CD14-positive monocyte (primary cell): ENCODE data around the gene CPLANE2. TPM values are rescaled to one million over a fixed set of nuclear protein-coding genes. Genes with fewer than 3 reads are reported as not detected.
"Not testable (repeated sequence)": the region's sequence is repeated elsewhere in the genome, so short reads cannot be mapped to it uniquely, and the experiment has no call there.

ENCODE experiments used
- DNase-seq, 3 donors: peaks; one replicate each; pipeline ENCODE4 v3.0.0-alpha.2; 2011 to 2022
- H2AFZ ChIP-seq: 2 replicates; pipeline ENCODE4 v1.6.0; 2012; ENCODE audit warnings: mild to moderate bottlenecking, low read depth, low read length, inconsistent platforms; ENCODE audit not compliant: insufficient read depth, poor library complexity, severe bottlenecking
- H3K27ac ChIP-seq, 2 donors: 1 replicate in 1 of 2; 2 replicates in 1 of 2; pipeline ENCODE4 v1.5.1; 2012 to 2013; ENCODE audit warnings: low read length in 2 of 2, control low read depth in 1 of 2, inconsistent platforms in 1 of 2, low read depth in 1 of 2, mild to moderate bottlenecking in 1 of 2
- H3K27me3 ChIP-seq, 2 donors: one replicate each; pipeline versions ENCODE4 v1.6.0 to v1.6.1; 2011 to 2013; ENCODE audit warnings: low read length in 2 of 2; ENCODE audit not compliant: control insufficient read depth in 2 of 2, insufficient read depth in 2 of 2
- H3K36me3 ChIP-seq, 2 donors: replicated peaks in 1 of 2; 1 replicate in 1 of 2; 2 replicates in 1 of 2; pipeline versions ENCODE4 v1.5.1 to v1.6.1; 2012 to 2013; ENCODE audit warnings: low read length in 2 of 2, control low read depth in 1 of 2, inconsistent platforms in 1 of 2, mild to moderate bottlenecking in 1 of 2; ENCODE audit not compliant: insufficient read depth in 2 of 2, control insufficient read depth in 1 of 2
- H3K4me1 ChIP-seq, 2 donors: 1 replicate in 1 of 2; 2 replicates in 1 of 2; pipeline versions ENCODE4 v1.5.1 to v1.6.1; 2012 to 2013; ENCODE audit warnings: low read length in 2 of 2, control low read depth in 1 of 2, inconsistent platforms in 1 of 2, mild to moderate bottlenecking in 1 of 2, moderate library complexity in 1 of 2; ENCODE audit not compliant: insufficient read depth in 2 of 2, control insufficient read depth in 1 of 2
- H3K4me2 ChIP-seq: replicated peaks from 2 replicates; pipeline ENCODE3; 2012; ENCODE audit warnings: low read length, moderate library complexity, mild to moderate bottlenecking; ENCODE audit not compliant: poor library complexity, severe bottlenecking; ENCODE audit errors: extremely low read depth
- H3K4me3 ChIP-seq, 3 experiments: fragments of 200-600 bp in 1 of 3; sonication (generic) in 1 of 3; replicated peaks in 1 of 3; 1 replicate in 2 of 3; 2 replicates in 1 of 3; pipeline ENCODE4 v1.5.1; 2011 to 2013; ENCODE audit warnings: low read length in 3 of 3, mild to moderate bottlenecking in 3 of 3, control low read depth in 2 of 3, low read depth in 2 of 3, inconsistent platforms in 1 of 3, moderate library complexity in 1 of 3
- H3K79me2 ChIP-seq: 2 replicates; pipeline ENCODE4 v1.6.0; 2012; ENCODE audit warnings: mild to moderate bottlenecking, control low read depth, inconsistent platforms, low read length, moderate library complexity; ENCODE audit not compliant: insufficient read depth
- H3K9ac ChIP-seq: 2 replicates; pipeline ENCODE4 v1.6.0; 2017; ENCODE audit warnings: low read length, mild to moderate bottlenecking; ENCODE audit not compliant: insufficient read depth, poor library complexity, severe bottlenecking
- H3K9me3 ChIP-seq, 2 donors: replicated peaks in 1 of 2; 1 replicate in 1 of 2; 2 replicates in 1 of 2; pipeline versions ENCODE4 v1.5.1 to v1.6.1; 2012 to 2013; ENCODE audit warnings: low read length in 2 of 2, control low read depth in 1 of 2; ENCODE audit not compliant: control insufficient read depth in 1 of 2, insufficient read depth in 1 of 2
- H4K20me1 ChIP-seq: 2 replicates; pipeline ENCODE4 v1.6.0; 2012; ENCODE audit warnings: mild to moderate bottlenecking, low read length, control low read depth, moderate library complexity; ENCODE audit not compliant: insufficient read depth
- H3K27ac Mint-ChIP-seq, 7 donors: one replicate each; pipeline ENCODE4 v1.8.0; 2020; ENCODE audit warnings: mild to moderate bottlenecking in 7 of 7, mixed read lengths in 7 of 7, moderate library complexity in 6 of 7, inconsistent platforms in 2 of 7
- H3K27me3 Mint-ChIP-seq, 3 donors: one replicate each; pipeline ENCODE4 v1.8.0; 2021 to 2022; ENCODE audit warnings: low read depth in 3 of 3, mild to moderate bottlenecking in 3 of 3, mixed read lengths in 3 of 3, moderate library complexity in 3 of 3, inconsistent platforms in 1 of 3
- H3K36me3 Mint-ChIP-seq, 2 donors: one replicate each; pipeline ENCODE4 v1.8.0; 2020; ENCODE audit warnings: mixed read lengths in 2 of 2, inconsistent platforms in 1 of 2, mild to moderate bottlenecking in 1 of 2
- H3K4me1 Mint-ChIP-seq: one replicate; pipeline ENCODE4 v1.8.0; 2020; ENCODE audit warnings: mild to moderate bottlenecking, mixed read lengths
- H3K4me3 Mint-ChIP-seq, 2 donors: one replicate each; pipeline ENCODE4 v1.8.0; 2020; ENCODE audit warnings: mild to moderate bottlenecking in 2 of 2, mixed read lengths in 2 of 2, moderate library complexity in 1 of 2
- H3K9me3 Mint-ChIP-seq, 7 donors: one replicate each; pipeline ENCODE4 v1.8.0; 2020 to 2022; ENCODE audit warnings: mixed read lengths in 7 of 7, mild to moderate bottlenecking in 6 of 7, moderate library complexity in 6 of 7, inconsistent platforms in 2 of 7
- CTCF ChIP-seq: fragments of 200-600 bp; IDR thresholded peaks from one replicate; pipeline ENCODE4 v1.8.0; 2022; ENCODE audit warnings: antibody characterized with exemption, mild to moderate bottlenecking
- WGBS: methylation state at CpG from one replicate; pipeline ENCODE4 v1.1.5; 2013; ENCODE audit warnings: missing lambda C conversion rate; ENCODE audit not compliant: insufficient coverage; 5-methylcytosine and 5-hydroxymethylcytosine counted together
- intact Hi-C, 2 donors: fragments of 100-400 bp; cut with micrococcal nuclease; formaldehyde crosslinking; loops; one replicate each; pipeline versions ENCODE4 v1.15.0 to v1.15.1; 2023
- polyA plus RNA-seq, 3 donors: library from polyadenylated mRNA; depleted of rRNA in 1 of 3; unstranded in 2 of 3; stranded (reverse) in 1 of 3; fragments of 300-500 nt in 2 of 3; fragments of >200 nt in 1 of 3; fragmentation: Illumina TruSeq in 2 of 3; gene quantifications; 1 replicate in 2 of 3; 2 replicates in 1 of 3; pipeline ENCODE4 v1.2.3, GENCODE V29; 2012 to 2021

Gene CPLANE2
- polyA plus RNA-seq, 3 donors, result 0.54 to 1.7 (median 1.4) TPM

- no peak for TF ChIP-seq CTCF
- intact Hi-C loops, result no loop called here
- 87% methylated on average over 5 of the region's 7 CpGs for WGBS
- Histone ChIP-seq H3K4me2 (no peak overlapping the region), H2AFZ (no peak overlapping the region), H3K27ac (no peak overlapping the region), H3K4me3 (no peak overlapping the region), H4K20me1 (no peaks in the 10 kb centered on the region), H3K4me1 (peaks cover 15 to 18% of the 10 kb centered on the region in 2 donors), H3K9me3 (peaks cover 19 to 22% of the 10 kb centered on the region in 2 donors), H3K36me3 (no peaks in the 10 kb centered on the region), H3K27me3 (peaks cover 18 to 48% of the 10 kb centered on the region in 2 donors), H3K9ac (no peak overlapping the region), H3K79me2 (no peaks in the 10 kb centered on the region)
- Mint-ChIP-seq H3K4me1 (peaks cover 26% of the 10 kb centered on the region), H3K27ac (no peak overlapping the region), H3K9me3 (peaks cover 6 to 23% (median 18%) of the 10 kb centered on the region in 7 donors), H3K4me3 (peak overlapping the region in 1 of 2 donors; percentile 87), H3K36me3 (peaks cover 4 to 7% of the 10 kb centered on the region in 2 donors), H3K27me3 (peaks cover 38 to 55% (median 47%) of the 10 kb centered on the region in 3 donors)
- no peak for DNase-seq
Observed at GRCh38 chr1:16226129-16226489, 10.9 kb downstream of the CPLANE2 start.

GRCh38 chr1:16224472-16224871 is 12.5 kb downstream of the CPLANE2 start:
- no peak overlapping the region for H3K27ac ChIP-seq
- H2AFZ ChIP-seq, result no peak overlapping the region
- H3K4me2 ChIP-seq, result no peak overlapping the region
- H3K27ac Mint-ChIP-seq, result peak overlapping the region in 1 of 7 donors; percentile 52
- peaks cover 19 to 22% of the 10 kb centered on the region in 2 donors for H3K9me3 ChIP-seq
- 70% methylated on average over 3 of the region's 3 CpGs for WGBS
- H3K27me3 ChIP-seq, result peaks cover 18 to 43% of the 10 kb centered on the region in 2 donors
- H4K20me1 ChIP-seq, result no peaks in the 10 kb centered on the region
- TF ChIP-seq CTCF, result no peak
- H3K4me3 Mint-ChIP-seq, result no peak overlapping the region
- peaks cover 30% of the 10 kb centered on the region for H3K4me1 Mint-ChIP-seq
- DNase-seq, result no peak
- H3K79me2 ChIP-seq, result no peaks in the 10 kb centered on the region
- intact Hi-C loops, result no loop called here
- no peak overlapping the region for H3K9ac ChIP-seq
- H3K36me3 Mint-ChIP-seq, result peaks cover 4 to 7% of the 10 kb centered on the region in 2 donors
- peaks cover 15 to 18% of the 10 kb centered on the region in 2 donors for H3K4me1 ChIP-seq
- no peak overlapping the region for H3K4me3 ChIP-seq
- H3K9me3 Mint-ChIP-seq, result peaks cover 6 to 23% (median 18%) of the 10 kb centered on the region in 7 donors
- H3K27me3 Mint-ChIP-seq, result peaks cover 38 to 52% (median 45%) of the 10 kb centered on the region in 3 donors
- H3K36me3 ChIP-seq, result no peaks in the 10 kb centered on the region

GRCh38 chr1:16222716-16223115 is 14.3 kb downstream of the CPLANE2 start:
- peaks cover 5 to 17% (median 16%) of the 10 kb centered on the region in 7 donors for H3K9me3 Mint-ChIP-seq
- H4K20me1 ChIP-seq, H3K9ac ChIP-seq, intact Hi-C loops, H3K36me3 Mint-ChIP-seq, DNase-seq, H3K27ac ChIP-seq, H3K27ac Mint-ChIP-seq, H3K4me2 ChIP-seq, H2AFZ ChIP-seq, H3K4me3 Mint-ChIP-seq, H3K79me2 ChIP-seq, H3K4me3 ChIP-seq, H3K36me3 ChIP-seq: not testable (repeated sequence)
- peaks cover 22% of the 10 kb centered on the region for H3K4me1 Mint-ChIP-seq
- Histone ChIP-seq H3K9me3 (peaks cover 15 to 19% of the 10 kb centered on the region in 2 donors), H3K27me3 (peaks cover 8 to 27% of the 10 kb centered on the region in 2 donors), H3K4me1 (peaks cover 11 to 14% of the 10 kb centered on the region in 2 donors)
- peaks cover 23 to 35% (median 29%) of the 10 kb centered on the region in 3 donors for H3K27me3 Mint-ChIP-seq
- 100% methylated on average over 9 of the region's 14 CpGs for WGBS
